NCI-H1930 (cell line): Measurements from ENCODE around the gene OSBPL2.

Source experiments
- DNase-seq, 2 experiments: peaks; one replicate each; lab custom pipeline; 2025; lab: John Stamatoyannopoulos, UW

OSBPL2 gene

GRCh38 chr20:62222266-62222850, 16.0 kb upstream of the OSBPL2 start:
- DNase-seq, result no peak

DNA sequence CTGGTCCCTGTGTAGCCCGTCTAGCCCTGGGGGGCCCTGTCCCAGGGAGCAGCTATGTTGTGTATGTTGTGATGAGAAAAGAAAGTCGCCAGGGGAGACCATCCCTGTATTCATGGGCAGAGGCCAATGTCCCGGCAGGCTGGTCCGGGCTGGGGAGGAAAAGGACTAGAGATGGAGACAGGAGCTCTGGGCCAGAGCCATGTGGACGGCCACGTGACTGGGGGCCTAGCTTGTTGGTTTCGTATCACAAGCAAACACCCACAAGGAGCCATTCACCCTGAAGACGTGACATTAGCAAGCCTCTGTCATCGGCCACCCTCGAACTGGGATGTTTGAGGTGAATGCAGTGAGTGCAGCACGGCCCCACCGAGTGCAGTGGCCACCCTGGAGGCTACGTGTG, 15.3 kb upstream of the OSBPL2 start:
- no peak for DNase-seq

DNA sequence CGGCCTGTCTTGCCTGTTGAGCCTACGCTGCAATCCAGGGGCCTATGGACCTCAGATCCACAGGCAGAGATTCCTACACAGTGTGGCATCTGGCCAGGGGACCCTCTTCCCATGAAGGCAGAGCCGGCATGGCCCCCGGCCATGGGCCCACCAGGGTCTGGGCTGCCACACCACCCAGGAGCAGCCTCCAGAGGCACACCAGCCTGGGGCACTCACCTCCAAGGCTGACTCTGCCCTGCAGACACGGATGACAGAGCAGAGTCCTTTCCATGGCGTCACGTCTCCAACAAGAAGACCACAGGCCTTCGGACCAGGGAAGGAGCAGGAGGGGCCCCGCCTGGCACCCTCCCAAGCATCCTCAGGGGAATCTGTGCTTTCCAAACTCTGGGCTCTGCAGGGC, 14.8 kb upstream of the OSBPL2 start:
- DNase-seq, result no peak

GRCh38 chr20:62224113-62224855, 14.0 kb upstream of the OSBPL2 start:
- DNase-seq, result no peak

DNA sequence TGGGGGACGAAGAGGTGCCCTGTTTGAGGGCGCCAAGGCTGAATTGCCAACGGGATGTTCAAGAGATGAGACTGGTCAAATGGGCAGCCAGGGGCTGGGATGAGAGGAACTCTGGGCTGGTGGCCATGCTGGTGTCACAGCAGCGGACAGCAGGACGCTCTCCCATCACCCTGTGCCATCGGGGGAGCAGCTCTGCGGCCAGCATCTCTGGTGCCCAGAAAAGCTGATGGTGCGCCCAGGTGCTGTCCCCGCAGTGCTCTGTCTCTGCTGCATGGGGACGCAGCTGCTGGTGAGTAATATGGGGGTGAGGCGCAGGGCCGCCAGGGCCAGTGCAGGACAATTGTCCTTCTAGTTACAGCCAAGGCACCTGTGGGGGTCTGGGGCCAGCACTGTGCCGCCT, 13.3 kb upstream of the OSBPL2 start:
- DNase-seq, result no peak

DNA sequence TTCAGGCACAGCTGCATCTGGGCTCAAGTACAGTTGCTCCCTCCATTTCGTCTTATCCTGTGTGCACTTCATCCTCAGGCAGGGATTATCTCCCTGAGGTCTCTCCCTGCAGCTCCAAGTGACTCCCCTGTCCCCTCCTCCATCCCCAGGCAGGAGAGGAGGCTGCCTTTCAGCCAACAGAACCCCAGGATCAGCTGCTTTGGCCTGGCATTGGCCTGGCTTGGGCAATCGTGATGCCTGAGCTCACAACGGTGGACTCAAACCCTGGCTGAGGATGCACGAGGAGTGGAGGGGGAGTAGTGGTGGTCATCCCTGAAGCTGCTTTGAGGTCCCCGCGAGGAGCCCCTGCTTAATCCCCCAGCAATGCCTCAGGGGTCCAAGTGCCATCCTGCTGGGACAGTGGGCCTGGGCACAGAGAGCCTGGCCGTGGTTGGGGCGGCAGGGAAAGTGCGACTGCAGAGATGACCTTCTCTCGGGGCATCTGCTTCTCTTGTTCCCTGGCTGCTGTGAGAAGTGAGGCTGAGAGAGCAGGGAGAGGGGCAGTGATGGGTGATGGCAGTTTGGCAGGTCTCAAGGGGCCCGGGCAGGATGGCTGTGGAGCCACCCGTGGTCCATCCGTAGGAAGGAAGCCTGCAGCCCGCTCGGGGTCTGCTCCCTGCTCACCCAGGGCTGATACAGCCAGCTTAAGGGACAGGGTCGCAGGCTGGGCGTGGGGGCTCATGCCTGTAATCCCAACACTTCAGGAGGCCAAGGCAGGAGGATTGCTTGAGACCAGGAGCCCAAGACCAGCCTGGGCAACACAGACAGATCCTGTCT, 12.3 kb upstream of the OSBPL2 start:
- DNase-seq, result no peak

- DNase-seq, result no peak
These were observed 11.4 kb upstream of the OSBPL2 start for GRCh38 chr20:62226707-62227590.

DNA sequence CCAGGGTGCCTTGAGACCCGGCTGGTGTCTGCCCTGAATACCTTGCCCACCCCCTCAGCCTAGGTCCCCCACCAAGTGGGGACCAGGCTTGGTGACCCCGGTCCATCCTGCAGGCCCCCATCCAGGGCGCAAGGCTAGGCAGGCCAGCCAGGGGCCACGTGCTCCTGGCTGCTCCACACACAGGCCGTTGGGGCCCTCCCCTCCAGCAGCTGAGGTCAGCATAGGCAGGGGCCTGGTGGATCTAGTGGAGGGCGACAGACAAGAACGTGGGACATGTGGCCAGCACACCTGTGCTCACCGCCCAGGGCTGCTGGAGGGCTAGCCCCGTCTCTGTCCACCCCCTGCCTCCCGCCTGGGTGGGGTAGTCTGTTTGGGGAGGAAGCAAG, 10.7 kb upstream of the OSBPL2 start:
- DNase-seq, result no peak

- DNase-seq, result no peak
These were observed 10.1 kb upstream of the OSBPL2 start for GRCh38 chr20:62227977-62228958.

DNA sequence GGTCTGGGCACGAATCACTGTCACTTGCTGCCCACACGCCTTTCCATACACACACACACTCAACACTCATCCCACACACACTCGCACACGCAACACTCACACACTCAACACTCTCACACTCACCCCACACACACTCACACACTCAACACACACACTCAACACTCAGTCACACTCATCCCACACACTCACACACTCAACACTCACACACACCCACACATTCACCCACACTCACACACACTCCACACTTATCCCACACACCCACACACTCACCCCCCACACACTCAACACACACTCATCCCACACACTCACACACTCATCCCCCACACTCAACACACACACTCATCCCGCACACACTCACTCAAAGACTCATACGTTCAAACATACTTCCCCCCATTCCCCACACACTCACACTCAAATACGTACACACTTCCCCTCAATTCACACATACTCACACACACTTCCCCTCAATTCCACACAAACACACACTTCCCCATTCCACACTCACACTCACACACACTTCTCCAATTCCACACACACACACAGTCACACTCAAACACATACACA, 9.3 kb upstream of the OSBPL2 start:
- DNase-seq, result no peak

DNA sequence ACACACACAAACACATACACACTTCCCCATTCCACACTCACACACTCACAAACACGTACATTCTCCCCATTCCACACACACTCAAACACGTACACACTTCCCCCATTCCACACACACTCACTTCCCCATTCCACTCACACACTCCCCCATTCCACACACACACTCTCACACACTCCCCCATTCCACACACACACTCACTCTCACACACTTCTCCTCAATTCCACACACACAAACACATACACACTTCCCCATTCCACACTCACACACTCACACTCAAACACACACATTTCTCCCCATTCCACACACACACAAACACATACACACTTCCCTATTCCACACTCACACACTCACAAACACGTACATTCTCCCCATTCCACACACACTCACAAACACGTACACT, 8.7 kb upstream of the OSBPL2 start:
- DNase-seq, result no peak

GRCh38 chr20:62230276-62230675, 8.0 kb upstream of the OSBPL2 start:
- DNase-seq, result no peak

DNA sequence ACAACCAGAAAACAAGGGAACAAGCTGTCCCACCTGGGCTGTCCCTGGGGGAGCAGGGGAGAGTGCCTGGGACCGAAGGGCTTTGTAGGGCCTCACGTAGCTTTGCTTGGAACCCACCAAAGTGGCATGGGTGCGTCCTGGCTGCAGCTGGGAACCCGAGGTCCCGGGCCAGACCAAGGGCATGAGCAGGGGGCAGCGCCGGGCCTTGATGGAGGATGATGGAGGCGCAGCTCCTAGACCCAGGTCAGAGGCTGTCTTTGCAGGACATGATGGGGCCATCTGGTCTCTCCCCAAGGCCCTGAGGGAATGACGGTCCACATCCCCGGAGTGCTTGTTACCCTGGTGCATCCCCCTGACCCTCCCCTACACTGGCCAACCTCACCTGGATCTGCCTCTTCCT, 7.6 kb upstream of the OSBPL2 start:
- DNase-seq, result no peak

- DNase-seq, result no peak
These were observed 7.0 kb upstream of the OSBPL2 start for GRCh38 chr20:62231292-62231691.

GRCh38 chr20:62232194-62232593, 6.1 kb upstream of the OSBPL2 start:
- no peak for DNase-seq

GRCh38 chr20:62232770-62233645, 5.3 kb upstream of the OSBPL2 start:
- DNase-seq, result no peak

DNA sequence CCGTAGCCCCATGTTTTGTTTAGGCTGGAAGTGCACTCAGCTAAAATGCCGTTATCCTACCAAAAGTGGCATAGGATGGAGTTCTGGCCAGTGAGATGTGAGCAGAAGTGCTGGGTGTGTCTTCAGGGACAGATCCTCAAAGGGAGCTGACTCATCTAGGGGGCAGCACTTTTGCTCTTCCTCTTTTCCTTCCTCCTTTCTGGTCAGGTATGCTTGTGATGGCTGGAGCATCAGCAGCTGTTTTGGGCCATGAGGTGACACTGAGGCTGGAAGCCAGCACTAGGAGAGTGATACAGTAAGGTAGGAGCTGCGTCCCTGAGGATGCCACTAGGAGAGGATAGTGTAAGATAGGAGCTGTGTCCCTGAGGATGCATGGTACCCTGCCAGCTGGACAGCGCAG, 4.6 kb upstream of the OSBPL2 start:
- no peak for DNase-seq

DNA sequence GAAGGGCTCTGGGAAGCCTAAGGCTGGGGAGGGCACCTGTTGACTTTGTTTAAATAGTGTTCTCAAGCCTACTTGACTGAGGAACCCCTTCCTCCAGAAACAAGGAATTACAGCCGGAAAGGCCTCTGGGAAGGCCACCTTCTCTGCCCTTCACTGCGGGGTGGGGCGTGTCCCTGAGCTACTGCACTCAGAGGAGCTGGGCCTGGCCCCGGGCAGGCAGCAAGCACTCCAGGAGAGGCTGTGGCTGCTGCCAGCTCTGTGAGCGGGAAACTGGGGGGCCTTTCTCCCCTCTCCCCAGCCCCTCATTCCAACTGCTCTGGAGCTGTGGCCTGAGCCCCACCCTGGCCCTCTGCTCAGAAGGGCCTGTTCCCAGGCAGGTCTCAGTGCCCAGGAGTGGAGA, 4.0 kb upstream of the OSBPL2 start:
- no peak for DNase-seq

GRCh38 chr20:62235001-62235776, 3.1 kb upstream of the OSBPL2 start:
- no peak for DNase-seq
